ENCODE data around the gene TEX44. TPM values are rescaled to one million over a fixed set of nuclear protein-coding genes. Genes with fewer than 3 reads are reported as not detected.

TEX44 gene
- total RNA-seq, 2 donors from 2014 or later, result not detected

Other genes with a start within 250 kb of the TEX44 start
- gene B3GNT7, start 197.2 kb upstream of the TEX44 start, total RNA-seq, result 1 to 10 TPM; 4.5 to 8.0 TPM
- gene NCL, start 128.4 kb upstream of the TEX44 start, total RNA-seq, result 100 to 1,000 TPM; 210 to 356 TPM
- under 1 TPM; 0.34 to 0.74 TPM for gene NMUR1, start 62.4 kb upstream of the TEX44 start, total RNA-seq
- gene PTMA, start 115.7 kb downstream of the TEX44 start, total RNA-seq, result 100 to 1,000 TPM; 343 to 402 TPM
- 10 to 100 TPM; 16.6 to 18.8 TPM for gene PDE6D, start 188.4 kb downstream of the TEX44 start, total RNA-seq
- gene COPS7B, start 193.6 kb downstream of the TEX44 start, total RNA-seq, result 10 to 100 TPM; 15.6 to 16.9 TPM

All from left cardiac atrium (tissue), 2 donors.